ENCODE results near the gene FAM13A. TPM values are rescaled to one million over a fixed set of nuclear protein-coding genes. Genes with fewer than 3 reads are reported as not detected.

The FAM13A gene
- total RNA-seq (44.2 and 54.5 TPM in 2 replicates), polyA plus RNA-seq (19.3 TPM in 2 replicates)

DNA sequence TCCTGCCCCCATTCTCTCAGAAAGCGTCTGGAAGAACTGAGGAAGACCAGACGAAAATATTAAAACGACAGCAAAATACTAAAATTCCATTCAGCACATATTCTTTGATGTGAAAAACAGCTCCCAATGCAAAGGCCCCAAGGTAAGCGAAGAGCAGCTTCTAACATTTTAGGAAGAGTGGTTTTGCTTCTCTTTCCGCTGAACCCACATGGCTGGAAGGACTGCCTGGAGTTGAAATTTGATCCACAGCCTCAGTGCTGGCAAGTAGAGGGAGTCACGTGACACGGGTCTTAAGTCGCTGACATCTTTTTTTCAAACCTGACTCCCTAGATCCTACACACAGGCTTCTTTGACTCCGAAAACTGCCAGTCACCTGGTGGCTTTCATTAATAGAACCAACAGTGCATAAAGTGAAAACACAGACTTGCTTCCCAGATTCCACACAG is at the start of gene FAM13A:
Gene FAM13A, minus strand, starts transcription at position 233 of the 446 bp plus-strand sequence. Its CDS starts 221 bp downstream, at position 12.
- Histone ChIP-seq H3K27ac (peak within 1 kb of the TSS; percentile 71), H3K4me3 (peak within 1 kb of the TSS; percentile 20), H3K79me2 (peaks cover 40% of the 10 kb centered on the region), H3K36me3 (replicated peaks; ENCODE audit: insufficient read depth, low read depth) (no peaks in the 10 kb centered on the region), H3K27me3 (no peaks in the 10 kb centered on the region), H3K9me2 (replicated peaks; ENCODE audit: insufficient read depth) (no peaks in the 10 kb centered on the region), H4K20me1 (ENCODE audit: insufficient read depth, poor library complexity, severe bottlenecking) (no peaks in the 10 kb centered on the region), H3K9me3 (ENCODE audit: low read depth) (no peaks in the 10 kb centered on the region), H2AFZ (peak within 1 kb of the TSS; percentile 62), H3K4me1 (ENCODE audit: insufficient read depth) (peaks cover 14% of the 10 kb centered on the region), H3K4me2 (peak within 1 kb of the TSS; percentile 72)
- TF ChIP-seq EZH2 (IDR thresholded peaks at IDR 0.05; ENCODE audit: borderline replicate concordance) (no peak), EZH2phosphoT487 (IDR thresholded peaks at IDR 0.05; ENCODE audit: low read depth, severe bottlenecking, unreplicated experiment) (no peak)
- TF ChIP-seq, protein P1, sequence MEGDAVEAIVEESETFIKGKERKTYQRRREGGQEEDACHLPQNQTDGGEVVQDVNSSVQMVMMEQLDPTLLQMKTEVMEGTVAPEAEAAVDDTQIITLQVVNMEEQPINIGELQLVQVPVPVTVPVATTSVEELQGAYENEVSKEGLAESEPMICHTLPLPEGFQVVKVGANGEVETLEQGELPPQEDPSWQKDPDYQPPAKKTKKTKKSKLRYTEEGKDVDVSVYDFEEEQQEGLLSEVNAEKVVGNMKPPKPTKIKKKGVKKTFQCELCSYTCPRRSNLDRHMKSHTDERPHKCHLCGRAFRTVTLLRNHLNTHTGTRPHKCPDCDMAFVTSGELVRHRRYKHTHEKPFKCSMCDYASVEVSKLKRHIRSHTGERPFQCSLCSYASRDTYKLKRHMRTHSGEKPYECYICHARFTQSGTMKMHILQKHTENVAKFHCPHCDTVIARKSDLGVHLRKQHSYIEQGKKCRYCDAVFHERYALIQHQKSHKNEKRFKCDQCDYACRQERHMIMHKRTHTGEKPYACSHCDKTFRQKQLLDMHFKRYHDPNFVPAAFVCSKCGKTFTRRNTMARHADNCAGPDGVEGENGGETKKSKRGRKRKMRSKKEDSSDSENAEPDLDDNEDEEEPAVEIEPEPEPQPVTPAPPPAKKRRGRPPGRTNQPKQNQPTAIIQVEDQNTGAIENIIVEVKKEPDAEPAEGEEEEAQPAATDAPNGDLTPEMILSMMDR (IDR thresholded peaks at IDR 0.05; ENCODE audit: poor library complexity), result no peak
- 1% methylated on average over 9 of the region's 9 CpGs for WGBS (ENCODE audit: low lambda C conversion rate, missing lambda C conversion rate)
- peak; percentile 97 for DNase-seq (ENCODE audit: low spot score)

DNA sequence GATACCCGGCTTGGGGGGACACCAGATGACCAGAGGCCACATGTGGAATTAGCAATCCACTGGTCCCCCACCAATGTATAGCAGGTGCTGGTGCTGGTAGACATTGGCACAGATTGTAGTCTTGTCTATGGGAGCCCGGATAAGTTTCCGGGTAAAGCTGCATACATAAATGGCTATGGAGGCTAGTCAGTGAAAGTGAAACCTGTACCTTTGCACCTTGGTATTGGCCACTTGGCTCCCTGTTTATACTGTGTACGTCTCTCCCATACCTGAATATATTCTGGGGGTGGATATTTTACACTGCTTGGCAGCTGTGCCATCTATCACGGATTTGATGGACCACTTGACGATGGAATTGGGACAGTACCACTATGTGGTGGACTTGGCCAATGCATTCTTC is 48.7 kb upstream of the FAM13A start:
- Histone ChIP-seq H3K9me3 (ENCODE audit: low read depth) (no peaks in the 10 kb centered on the region), H4K20me1 (ENCODE audit: insufficient read depth, poor library complexity, severe bottlenecking) (no peaks in the 10 kb centered on the region), H3K4me2 (no peak overlapping the region), H3K4me3 (no peak overlapping the region), H3K36me3 (replicated peaks; ENCODE audit: insufficient read depth, low read depth) (no peaks in the 10 kb centered on the region), H3K27ac (no peak overlapping the region), H2AFZ (no peak overlapping the region), H3K4me1 (ENCODE audit: insufficient read depth) (no peaks in the 10 kb centered on the region), H3K27me3 (no peaks in the 10 kb centered on the region), H3K9me2 (replicated peaks; ENCODE audit: insufficient read depth) (no peaks in the 10 kb centered on the region), H3K79me2 (no peaks in the 10 kb centered on the region)
- 94% methylated on average over 6 of the region's 6 CpGs for WGBS (ENCODE audit: low lambda C conversion rate, missing lambda C conversion rate)
- DNase-seq (ENCODE audit: low spot score), result no peak
- no peak for TF ChIP-seq EZH2phosphoT487 (IDR thresholded peaks at IDR 0.05; ENCODE audit: low read depth, severe bottlenecking, unreplicated experiment)
- TF ChIP-seq, protein P1 (IDR thresholded peaks at IDR 0.05; ENCODE audit: poor library complexity), result no peak

DNA sequence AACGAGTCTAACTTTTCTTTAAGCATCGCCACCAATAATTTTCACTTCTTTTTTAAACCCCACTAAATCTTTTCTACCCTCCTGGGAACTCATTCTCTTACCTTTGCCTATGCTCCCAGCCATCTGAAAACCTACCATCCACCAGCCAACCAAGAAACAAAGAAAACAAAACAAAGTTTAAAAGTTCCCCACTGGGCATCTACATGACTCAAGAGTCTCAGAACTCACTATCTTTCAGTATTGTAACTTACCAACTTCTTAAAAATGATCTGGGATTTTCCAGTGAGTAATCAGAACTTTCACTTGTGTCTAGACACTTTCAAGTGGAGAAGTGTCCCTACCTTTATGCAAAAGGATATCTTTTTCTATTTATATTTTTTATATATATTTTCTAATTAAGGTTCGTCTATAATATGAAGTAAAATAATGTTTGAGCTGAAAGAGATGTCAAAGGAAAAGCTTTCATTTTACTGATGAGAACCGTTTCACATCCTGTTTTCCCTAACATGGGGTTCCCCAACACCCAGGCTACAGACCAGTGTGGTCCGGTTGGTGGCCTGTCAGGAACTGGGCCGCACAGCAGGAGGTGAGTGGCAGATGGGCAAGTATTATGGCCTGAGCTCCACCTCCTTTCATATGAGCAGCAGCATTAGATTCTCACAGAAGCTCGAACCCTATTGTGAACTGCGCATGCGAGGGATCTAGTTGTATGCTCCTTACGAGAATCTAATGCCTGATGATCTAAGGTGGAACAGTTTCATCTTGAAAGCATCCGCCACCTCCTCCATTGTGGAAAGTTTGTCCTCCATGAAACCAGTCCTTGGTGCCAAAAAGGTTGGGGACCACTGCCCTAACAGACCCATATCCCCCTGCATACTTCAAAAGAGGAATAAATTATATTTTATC is 44.5 kb upstream of the FAM13A start:
- WGBS (ENCODE audit: low lambda C conversion rate, missing lambda C conversion rate), result 94% methylated on average over 11 of the region's 11 CpGs
- TF ChIP-seq, protein P1 (IDR thresholded peaks at IDR 0.05; ENCODE audit: poor library complexity), result no peak
- no peak for TF ChIP-seq EZH2 (IDR thresholded peaks at IDR 0.05; ENCODE audit: borderline replicate concordance)
- no peak for TF ChIP-seq EZH2phosphoT487 (IDR thresholded peaks at IDR 0.05; ENCODE audit: low read depth, severe bottlenecking, unreplicated experiment)
- no peaks in the 10 kb centered on the region for H3K9me2 ChIP-seq (replicated peaks; ENCODE audit: insufficient read depth)
- no peak overlapping the region for H3K4me2 ChIP-seq
- H2AFZ ChIP-seq, result no peak overlapping the region
- no peaks in the 10 kb centered on the region for H3K4me1 ChIP-seq (ENCODE audit: insufficient read depth)
- no peaks in the 10 kb centered on the region for H3K27me3 ChIP-seq
- no peaks in the 10 kb centered on the region for H3K36me3 ChIP-seq (replicated peaks; ENCODE audit: insufficient read depth, low read depth)
- H3K9me3 ChIP-seq (ENCODE audit: low read depth), result no peaks in the 10 kb centered on the region
- H3K4me3 ChIP-seq, result no peak overlapping the region
- no peak for DNase-seq (ENCODE audit: low spot score)
- no peak overlapping the region for H3K27ac ChIP-seq
- no peaks in the 10 kb centered on the region for H4K20me1 ChIP-seq (ENCODE audit: insufficient read depth, poor library complexity, severe bottlenecking)
- H3K79me2 ChIP-seq, result no peaks in the 10 kb centered on the region

All from hepatocyte (in vitro differentiated cells).